Skin epidermis (tissue), 12 donors: ENCODE data around the gene NCAM2.

Experiments used
- H3K27ac ChIP-seq, 21 experiments: fragments of 200-600 bp; sonication (generic) in 11 of 21; one replicate each; pipeline ENCODE4 v1.5.0; 2020; ENCODE audit warnings: mild to moderate bottlenecking in 3 of 21, inconsistent platforms in 2 of 21, moderate library complexity in 2 of 21
- H3K4me3 ChIP-seq, 7 experiments: fragments of 200-600 bp; sonication (generic) in 2 of 7; one replicate each; pipeline ENCODE4 v1.5.0; 2020; ENCODE audit warnings: inconsistent platforms in 2 of 7, mild to moderate bottlenecking in 2 of 7, moderate library complexity in 1 of 7

The NCAM2 gene

GRCh38 chr21:20997636-20998455 is at the start of gene NCAM2:
TSS of gene NCAM2 (plus strand) at chr21:20998409.
- Histone ChIP-seq H3K27ac (peak within 1 kb of the TSS in 6 of 21 experiments; percentile 33 to 64 (median 48)), H3K4me3 (peak within 1 kb of the TSS; percentile 28 to 52 (median 38))

DNA sequence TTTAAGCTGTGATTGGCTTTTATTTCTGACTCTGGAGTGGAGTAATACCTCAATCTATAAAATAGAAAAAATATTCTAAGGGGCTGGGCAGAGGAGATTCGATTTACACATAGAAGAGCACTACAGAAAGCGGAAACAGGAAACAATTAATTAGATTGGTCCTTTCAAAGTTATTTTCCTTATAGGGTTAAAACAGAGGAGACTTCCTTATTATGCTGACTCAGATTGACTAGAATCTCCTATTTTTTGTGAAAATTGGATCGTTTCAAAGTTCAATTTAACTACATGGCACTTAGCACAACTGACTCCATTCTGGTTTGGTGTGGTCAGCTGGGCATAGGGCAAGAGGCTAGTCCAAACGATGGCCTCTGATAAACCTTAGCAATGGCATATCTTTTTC is 48.3 kb upstream of the NCAM2 start:
- Histone ChIP-seq H3K27ac (no peak overlapping the region), H3K4me3 (no peak overlapping the region)

- Histone ChIP-seq H3K4me3 (no peak overlapping the region), H3K27ac (no peak overlapping the region)
These were observed 32.4 kb upstream of the NCAM2 start for GRCh38 chr21:20965816-20966215.

DNA sequence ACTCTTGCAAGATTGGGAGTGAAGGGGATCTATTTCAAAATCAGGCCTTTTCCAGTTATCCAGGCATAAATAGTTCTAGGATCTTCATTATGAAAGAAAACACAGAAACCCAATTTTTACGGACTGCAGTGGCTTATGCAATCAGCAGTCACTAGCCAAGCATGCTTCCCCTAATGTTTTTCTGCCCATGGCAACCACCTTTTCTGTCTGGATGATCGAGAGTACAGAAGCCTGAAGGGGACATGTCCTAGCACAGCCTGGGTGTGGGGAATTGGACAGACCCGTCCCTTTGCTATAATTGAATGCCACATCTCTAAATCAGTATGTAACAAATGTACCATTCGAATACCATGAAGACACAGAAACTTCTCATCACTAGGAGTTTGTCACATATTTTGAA is 29.8 kb upstream of the NCAM2 start:
- H3K27ac ChIP-seq = no peak overlapping the region
- H3K4me3 ChIP-seq = no peak overlapping the region

DNA sequence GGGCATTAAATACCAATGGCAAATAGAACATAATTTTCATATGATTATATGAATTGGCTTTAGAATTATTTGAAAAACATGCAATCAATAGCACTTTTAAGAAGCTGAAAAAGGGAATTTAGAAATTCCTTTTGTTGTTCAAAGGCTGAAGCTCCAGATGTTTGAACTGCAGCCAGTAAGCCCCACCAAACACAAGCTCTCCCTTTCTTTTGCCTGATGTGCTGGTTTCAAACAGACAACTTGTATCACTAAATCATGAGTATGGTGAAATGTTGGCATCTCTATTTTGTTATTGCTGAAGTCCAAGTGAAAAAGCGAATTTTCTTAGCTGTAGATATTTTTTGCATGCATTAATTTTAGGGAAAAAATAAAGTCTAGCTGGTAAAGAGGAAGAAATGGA is 27.5 kb upstream of the NCAM2 start:
- Histone ChIP-seq H3K27ac (no peak overlapping the region), H3K4me3 (no peak overlapping the region)

DNA sequence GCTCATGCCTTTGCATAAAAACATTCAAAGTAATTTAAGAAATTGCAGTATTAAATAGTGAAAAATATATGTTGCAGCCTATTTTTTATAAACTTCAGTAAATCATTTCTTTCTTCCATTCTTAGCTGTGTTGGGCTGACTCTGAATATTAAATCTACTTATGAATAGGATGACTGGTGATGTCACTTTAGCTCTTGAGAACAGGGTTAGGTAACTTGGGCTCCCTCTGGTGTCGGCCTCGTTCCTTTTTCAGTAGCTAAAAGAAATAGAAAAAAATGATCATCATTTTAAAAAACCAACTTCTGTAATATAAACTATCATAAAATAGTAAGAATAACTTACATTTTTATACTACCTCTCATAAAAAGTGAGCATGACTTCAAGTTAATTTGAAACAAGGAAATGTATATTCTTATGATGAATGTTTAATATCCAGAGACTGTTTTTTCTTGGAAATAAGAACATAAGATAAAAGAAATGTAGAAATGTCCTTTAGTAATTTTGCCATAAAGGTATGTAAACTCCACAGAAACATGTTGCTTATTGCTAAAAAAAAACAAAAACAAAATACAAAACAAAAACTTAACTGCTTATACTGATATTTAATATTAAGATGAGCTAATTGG is 26.8 kb upstream of the NCAM2 start:
- no peak overlapping the region for H3K4me3 ChIP-seq

DNA sequence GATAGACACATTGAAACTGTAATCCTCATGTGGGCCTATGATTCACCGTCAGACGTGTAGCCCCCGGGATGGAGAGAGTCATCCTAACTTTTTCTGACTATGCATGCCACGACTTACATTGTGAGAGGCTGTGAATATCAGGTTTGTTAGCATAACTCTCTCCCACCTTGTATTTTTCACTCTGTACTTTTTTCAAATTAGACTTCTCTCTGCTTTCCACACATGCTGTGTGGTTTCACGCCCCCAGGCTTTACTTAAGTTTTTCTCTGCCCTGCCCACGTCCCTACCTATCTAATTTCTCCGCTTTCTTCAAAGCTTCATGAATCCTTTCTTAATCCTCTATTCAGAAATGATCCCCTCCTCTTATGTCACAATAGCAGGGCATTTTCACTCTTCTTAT is 3.4 kb upstream of the NCAM2 start:
- H3K27ac ChIP-seq = no peak overlapping the region
- H3K4me3 ChIP-seq = no peak overlapping the region

More for the DNA sequence above, 26.8 kb upstream of the NCAM2 start:
- H3K27ac ChIP-seq = no peak overlapping the region

GRCh38 chr21:20996421-20997310 is 1.5 kb upstream of the NCAM2 start:
- H3K27ac ChIP-seq = no peak overlapping the region
- peak overlapping the region in 1 of 7 experiments; percentile 52 for H3K4me3 ChIP-seq

DNA sequence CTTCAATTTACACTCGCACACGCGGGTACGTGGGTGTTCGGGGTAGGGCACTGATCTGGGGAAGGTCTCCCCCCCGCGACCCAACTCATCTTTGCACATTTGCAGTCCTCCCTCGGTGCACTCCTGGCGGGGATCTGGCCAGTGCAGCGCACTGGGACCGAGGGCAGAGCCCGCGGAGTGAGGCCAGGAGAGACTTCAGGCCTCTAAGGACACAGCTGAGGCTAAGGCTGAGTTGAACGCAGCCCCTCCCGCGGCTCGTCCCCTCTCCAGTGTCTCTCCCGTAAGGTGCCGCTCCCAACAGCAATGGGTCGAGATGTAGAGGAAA is 936 bp upstream of the NCAM2 start:
- no peak overlapping the region for H3K27ac ChIP-seq
- H3K4me3 ChIP-seq = peak overlapping the region in 4 of 7 experiments; percentile 38 to 52 (median 47)

DNA sequence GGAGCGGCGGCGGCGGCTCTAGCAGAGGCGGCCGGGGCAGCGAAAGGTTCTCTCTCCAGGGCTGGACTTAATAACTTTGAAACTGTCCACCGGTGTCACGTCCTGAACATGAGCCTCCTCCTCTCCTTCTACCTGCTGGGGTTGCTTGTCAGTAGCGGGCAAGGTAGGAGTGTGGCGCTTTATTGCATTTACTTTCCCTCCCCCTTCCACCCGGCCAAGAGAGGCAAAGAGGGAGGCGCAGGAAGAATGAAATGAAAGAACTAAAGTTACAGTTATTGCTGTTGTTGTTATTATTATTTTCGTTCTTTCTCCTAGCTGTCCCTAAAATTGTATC is 214 bp downstream of the NCAM2 start:
- Histone ChIP-seq H3K4me3 (peak overlapping the region; percentile 28 to 52 (median 38)), H3K27ac (peak overlapping the region in 6 of 21 experiments; percentile 33 to 64 (median 48))

DNA sequence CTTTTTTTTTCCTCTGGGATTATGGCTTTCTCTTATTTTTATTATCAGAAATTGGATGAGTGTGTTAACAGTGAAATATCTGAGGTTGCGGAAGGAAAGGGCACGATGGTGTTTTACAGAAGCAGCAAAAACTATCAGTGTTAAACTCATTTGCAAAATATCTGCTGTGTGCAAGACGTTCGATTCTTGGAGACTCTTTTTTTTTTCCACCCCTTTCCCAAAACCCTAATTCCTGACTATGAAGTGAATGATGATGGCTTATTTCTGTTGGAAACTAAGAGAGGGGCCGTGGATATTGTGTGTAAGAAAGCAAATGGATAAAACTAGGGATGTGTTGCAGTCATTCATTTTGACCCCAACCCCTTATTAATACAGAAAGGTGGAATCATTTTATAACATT is 677 bp downstream of the NCAM2 start:
- peak overlapping the region; percentile 28 to 52 (median 38) for H3K4me3 ChIP-seq
- peak overlapping the region in 2 of 21 experiments; percentile 48 to 49 for H3K27ac ChIP-seq

GRCh38 chr21:20999659-21000058 is 1.4 kb downstream of the NCAM2 start:
- Histone ChIP-seq H3K27ac (no peak overlapping the region), H3K4me3 (no peak overlapping the region)

- Histone ChIP-seq H3K4me3 (no peak overlapping the region), H3K27ac (no peak overlapping the region)
These were observed 2.5 kb downstream of the NCAM2 start for GRCh38 chr21:21000591-21001175.

GRCh38 chr21:21001591-21002100 is 3.4 kb downstream of the NCAM2 start:
- Histone ChIP-seq H3K27ac (peak overlapping the region in 1 of 21 experiments; percentile 5), H3K4me3 (no peak overlapping the region)

- H3K27ac ChIP-seq = peak overlapping the region in 1 of 21 experiments; percentile 5
- H3K4me3 ChIP-seq = no peak overlapping the region
These were observed 3.9 kb downstream of the NCAM2 start for GRCh38 chr21:21002153-21002552.

GRCh38 chr21:21003701-21004100 is 5.5 kb downstream of the NCAM2 start:
- no peak overlapping the region for H3K27ac ChIP-seq
- H3K4me3 ChIP-seq = no peak overlapping the region

DNA sequence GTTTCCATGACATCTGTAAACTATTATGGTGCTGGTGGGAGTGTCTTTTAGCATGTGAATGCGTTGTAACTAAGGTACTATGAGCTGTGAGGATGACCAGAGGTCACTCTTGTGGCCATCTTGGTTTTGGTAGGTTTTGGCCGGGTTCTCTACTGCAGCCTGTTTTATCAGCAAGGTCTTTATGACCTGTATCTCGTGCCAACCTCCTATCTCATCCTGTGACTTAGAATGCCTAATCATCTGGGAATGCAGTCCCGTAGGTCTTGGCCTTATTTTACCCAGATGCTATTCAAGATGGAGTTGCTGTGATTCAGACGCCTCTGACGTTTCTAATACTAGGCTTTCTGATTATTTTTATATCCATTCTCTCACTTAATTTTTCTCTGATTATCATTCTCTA is 9.4 kb downstream of the NCAM2 start:
- no peak overlapping the region for H3K4me3 ChIP-seq
- H3K27ac ChIP-seq = no peak overlapping the region

- Histone ChIP-seq H3K27ac (no peak overlapping the region), H3K4me3 (no peak overlapping the region)
These were observed 12.0 kb downstream of the NCAM2 start for GRCh38 chr21:21010228-21010627.

GRCh38 chr21:21010698-21011097 is 12.5 kb downstream of the NCAM2 start:
- Histone ChIP-seq H3K4me3 (no peak overlapping the region), H3K27ac (no peak overlapping the region)

DNA sequence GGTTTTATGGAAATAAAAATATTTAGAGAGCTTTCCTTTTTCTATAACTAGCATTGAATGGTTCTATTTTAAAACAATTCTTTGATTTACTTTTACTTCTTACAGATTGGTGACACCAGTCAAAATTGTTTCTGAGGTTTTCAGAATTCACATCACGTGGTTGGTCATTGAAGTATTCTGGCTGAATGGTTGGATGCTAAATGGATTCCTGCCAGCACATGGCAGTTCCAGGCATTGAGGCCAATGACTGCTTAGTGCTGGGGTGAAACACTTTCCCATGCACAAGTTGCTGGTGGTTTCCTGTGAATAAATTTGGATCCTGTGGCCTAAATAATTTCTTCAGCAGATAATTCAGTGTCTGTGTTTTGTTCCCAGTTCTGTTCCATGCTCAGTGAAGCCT is 20.6 kb downstream of the NCAM2 start:
- H3K27ac ChIP-seq = no peak overlapping the region
- H3K4me3 ChIP-seq = no peak overlapping the region
